HG03139 (cell line): ENCODE measurements around the gene CCDC74B.
"Not testable (repeated sequence)": the region's sequence is repeated elsewhere in the genome, so short reads cannot be mapped to it uniquely, and the experiment has no call there.

ENCODE experiments used
- ATAC-seq: cut with Tn5 transposase; IDR thresholded peaks from one replicate; pipeline ENCODE4 v1.9.1; 2021; ENCODE audit not compliant: unreplicated experiment

Gene CCDC74B

DNA sequence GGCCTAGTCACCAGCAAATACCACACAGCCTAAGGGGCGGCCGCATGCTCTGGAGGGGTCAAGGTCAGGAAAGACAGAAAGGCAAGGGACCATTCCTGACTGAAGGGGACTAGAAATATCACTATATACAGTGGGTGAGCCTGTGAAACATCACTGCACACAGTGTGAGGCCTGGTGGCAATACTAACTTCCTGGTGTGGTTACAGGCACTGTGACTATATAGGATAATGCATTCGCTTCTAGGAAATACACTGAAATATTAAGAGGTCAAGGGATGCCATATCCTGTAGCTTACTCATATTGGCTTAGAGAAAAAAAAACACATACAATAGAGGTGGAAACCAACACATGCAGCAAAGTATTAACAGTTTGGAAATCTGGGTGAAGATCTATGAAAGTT is 24.3 kb upstream of the CCDC74B start:
- ATAC-seq, result not testable (repeated sequence)

DNA sequence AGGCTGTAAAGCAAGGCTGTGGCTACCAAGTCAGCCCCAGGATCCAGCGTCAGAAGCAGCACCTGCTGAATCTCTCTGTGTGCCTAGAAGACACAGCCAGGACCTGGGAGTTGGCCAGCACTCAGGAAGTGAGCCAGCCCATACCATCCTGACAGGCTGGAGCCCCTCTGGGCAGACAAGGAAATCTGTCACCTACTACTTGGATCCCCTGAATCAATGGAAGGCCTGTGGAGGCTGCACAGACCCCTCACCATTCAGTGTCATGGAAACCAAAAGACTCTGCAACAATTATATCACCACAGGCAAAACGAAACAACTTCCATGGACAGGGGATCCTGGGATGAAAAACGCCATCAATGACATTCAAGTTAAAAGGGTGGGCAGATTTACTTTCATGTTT is 21.7 kb upstream of the CCDC74B start:
- ATAC-seq, result not testable (repeated sequence)

DNA sequence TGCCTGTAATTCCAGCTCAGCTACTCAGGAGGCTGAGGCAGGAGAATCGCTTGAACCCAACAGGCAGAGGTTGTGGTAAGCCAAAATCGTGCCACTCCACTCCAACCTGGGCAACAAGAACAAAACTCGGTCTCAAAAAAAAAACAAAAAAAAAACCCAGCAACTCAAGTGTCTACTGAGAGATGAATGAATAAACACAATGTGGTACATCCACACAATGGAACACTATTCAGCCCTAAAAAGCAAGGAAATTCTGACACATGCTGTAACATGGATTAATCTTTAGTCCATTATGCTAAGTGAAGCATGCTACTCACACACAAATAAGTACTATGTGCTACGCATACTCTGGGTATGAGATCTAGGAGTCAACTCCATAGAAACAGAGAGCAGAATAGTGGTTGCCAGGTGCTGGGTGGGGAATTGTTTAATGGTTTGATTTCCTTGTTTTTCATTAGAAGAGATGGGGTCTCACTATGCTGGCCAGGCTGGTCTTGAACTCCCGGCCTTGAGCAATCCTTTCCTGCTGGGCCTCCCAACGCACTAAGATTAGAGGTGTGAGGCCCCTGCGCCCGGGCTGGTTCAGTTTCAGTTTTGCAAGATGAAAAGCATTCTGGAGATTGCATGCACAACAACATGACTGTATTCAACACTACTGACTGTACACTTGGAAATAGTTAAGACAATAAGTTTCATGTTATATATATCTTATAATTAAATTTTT is 20.5 kb upstream of the CCDC74B start:
- ATAC-seq, result no peak

DNA sequence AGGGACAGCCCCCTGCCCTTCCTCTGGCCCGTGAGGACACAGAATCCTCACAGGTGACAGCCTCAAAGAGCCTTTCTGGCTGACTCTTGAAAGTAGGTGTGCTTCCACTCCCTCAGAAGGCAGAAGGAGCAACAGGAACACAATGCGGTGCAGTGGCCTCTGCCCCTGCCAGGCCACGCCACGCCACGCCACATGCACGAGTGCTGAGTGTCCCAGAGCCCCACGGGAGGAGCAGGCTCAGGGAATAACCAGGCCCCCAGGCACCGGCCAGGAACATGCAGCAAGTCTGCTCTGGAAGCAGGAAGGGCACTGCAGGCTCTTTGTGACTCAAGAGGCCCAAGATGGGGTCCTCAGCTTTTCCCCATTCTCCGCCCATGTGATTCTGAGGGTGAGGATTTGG is 18.1 kb upstream of the CCDC74B start:
- ATAC-seq, result no peak

DNA sequence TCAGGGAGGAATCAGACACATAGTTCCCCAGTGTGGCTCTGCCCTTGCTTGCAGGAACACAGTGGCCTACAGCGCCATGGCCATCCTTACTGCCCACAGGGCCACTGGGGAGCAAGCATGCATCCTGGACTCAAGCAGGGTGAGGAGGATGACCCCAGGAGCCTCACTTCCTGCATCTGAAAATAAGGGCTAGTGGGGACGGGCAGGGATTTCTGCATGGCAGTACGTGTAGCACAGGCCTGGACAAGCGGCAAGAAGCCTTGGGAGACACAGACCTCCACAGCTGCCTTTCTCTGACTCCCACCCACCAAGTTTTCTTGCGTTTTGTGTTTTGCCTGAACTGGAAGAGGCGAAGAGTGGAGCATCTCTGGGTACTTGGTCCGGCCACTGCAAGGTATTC is 17.6 kb upstream of the CCDC74B start:
- not testable (repeated sequence) for ATAC-seq

DNA sequence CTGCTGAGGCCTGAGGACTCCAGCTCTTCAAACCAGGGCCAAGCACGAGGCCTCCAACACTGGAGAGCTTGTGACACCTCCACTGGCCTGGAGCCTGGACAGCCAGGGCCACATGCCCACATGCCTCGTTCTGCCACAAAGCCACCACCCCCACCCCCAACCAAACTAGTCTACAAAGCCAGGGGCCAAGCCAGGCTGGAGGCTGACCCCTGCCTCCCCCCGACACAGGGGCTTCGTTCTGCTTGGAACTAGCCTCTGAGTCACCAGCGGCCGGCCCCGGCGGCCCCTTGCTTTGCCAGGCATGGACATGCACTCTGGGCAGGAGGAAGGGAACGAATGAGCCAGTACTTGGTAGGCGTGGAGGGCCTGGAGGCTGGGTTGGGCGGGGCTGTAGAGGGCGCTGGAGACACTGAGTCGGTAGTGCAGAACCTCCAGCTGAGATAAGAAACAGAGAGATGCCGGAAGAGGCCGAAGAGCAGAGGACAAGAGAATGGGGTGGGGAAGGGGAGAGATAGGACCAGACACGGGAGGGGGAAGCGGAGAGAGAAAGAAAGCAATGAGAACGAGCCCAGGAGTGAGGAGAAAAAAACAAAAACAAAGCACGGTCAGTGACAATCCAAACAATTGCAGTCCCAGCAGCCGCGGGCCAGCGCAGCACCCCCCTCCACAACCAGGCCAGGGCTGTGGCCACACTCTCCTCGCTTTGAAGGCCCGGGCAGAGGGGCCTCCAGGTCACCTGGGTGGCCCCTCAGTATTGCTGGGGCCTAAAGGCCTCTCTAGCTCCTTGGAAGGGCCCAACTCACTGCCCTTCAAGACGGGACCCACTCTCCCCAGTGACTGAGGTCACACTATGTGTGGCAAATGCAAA is 16.2 kb upstream of the CCDC74B start:
- not testable (repeated sequence) for ATAC-seq

DNA sequence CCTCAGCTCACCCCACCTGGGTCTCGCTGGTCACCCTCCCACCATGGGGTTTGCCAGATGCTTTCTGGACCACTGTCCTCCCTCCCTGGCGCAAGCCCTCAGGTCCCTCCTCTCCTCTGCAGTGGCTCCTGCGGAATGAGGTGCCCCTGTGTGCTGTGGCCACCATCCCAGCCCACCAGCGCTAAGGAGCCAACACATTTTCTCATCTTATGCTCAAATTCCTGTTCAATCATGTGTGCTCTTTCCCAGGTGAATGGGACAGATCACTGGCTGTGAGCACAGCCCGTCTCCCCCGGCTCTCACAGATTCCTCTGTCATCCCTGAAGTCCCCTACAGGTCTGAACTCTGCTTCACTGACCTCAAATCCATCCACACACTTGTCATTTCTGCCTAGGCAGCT is 15.2 kb upstream of the CCDC74B start:
- no peak for ATAC-seq

DNA sequence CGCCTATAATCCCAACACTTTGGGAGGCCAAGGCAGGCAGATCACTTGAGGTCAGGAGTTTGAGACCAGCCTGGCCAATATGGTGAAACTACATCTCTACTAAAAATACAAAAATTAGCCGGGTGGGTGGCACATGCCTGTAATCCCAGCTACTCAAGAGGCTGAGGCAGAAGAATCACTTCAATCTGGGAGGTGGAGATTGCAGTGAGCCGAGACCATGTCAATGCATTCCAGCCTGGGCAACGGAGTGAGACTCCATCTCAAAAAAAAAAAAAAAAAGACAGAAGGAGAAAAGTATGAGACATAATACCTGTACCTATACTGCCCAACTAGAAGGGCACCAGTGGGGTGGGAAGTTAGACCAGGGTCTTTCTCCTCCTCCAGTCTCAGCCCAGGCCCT is 14.5 kb upstream of the CCDC74B start:
- ATAC-seq, result not testable (repeated sequence)

DNA sequence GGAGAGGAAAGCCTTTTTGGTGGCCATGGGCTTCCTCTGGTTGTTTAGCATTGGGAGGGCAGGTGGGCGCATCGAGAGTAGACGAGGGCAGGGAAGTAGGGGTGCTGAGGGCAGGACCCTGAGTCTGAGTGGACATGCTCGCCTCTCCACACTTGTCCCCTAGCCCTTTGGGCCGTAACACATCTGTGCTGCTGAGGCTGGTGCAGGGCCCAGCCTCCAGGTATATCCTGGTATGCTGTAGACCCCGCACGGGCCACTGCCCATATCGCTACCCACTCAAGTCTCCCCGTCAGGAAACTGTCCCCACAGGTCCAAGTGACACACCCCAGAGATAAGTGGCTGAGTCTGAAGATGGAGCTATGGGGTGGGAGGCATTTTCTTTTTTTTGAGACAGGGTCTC is 13.7 kb upstream of the CCDC74B start:
- ATAC-seq, result no peak

DNA sequence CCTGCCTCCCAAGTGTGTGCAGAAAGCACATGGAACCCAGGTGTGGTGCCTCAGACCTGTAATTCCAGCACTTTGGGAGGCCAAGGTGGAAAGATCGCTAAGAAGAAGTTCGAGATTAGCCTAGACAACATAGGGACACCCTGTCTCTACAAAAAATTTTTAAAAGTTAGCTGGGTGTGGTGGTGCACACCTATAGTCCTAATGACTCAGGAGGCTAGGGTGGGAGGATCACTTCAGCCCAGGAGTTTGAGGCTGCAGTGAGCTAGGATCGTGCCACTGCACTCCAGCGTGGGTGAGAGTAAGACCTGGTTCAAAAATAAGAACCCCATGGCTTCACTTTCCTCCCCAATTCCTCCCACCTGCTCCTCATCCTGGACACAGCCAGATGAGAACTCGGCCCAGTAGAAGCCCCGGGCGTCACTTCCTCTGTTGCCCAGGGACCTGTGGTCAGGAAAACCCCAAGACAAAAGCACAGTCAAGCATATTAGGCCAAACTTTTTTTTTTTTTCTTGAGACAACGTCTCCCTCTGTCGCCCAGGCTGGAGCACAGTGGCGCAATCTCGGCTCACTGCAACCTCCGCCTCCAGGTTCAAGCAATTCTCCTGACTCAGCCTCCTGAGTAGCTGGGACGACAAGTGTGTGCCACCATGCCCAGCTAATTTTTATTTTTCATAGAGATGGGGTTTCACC is 13.1 kb upstream of the CCDC74B start:
- ATAC-seq, result peak; percentile 79

DNA sequence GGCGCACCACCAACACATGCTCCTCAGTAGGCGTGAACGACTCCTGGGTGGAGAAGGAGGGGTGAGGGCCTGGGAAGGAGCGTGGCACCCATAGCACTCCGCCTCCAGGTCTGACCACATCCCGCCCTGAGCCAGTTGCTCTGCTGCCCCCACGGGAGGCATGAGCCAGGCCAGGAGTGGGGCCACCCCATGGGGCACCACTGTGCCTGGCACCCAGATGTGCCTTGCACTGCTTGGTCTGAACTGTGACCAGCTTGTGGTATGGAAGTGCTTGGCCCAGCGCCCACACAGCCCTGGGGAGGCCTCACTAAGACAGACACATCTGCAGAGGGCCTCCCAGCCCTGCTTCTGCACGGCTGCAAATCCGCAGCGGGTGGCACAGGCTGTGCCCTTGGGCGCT is 12.4 kb upstream of the CCDC74B start:
- ATAC-seq, result peak; percentile 27

DNA sequence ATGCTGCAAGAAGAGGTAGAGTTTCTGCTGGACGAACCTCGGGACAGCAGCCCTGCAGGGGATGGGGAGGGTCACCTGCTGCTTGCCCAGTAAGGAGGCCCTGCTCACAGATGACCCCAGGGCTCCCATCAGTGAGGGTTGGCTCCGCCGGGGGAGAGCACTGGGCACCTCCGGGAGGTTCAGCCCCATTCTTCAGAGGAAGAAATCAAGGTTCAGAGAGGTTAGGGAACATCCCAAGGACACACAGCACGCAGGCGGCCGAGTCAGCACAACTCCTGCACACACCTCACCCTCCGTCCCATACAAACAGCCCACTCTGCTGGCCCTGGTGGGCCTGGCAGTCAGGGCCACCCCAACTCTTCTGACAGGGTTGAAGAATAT is 11.7 kb upstream of the CCDC74B start:
- ATAC-seq, result no peak

DNA sequence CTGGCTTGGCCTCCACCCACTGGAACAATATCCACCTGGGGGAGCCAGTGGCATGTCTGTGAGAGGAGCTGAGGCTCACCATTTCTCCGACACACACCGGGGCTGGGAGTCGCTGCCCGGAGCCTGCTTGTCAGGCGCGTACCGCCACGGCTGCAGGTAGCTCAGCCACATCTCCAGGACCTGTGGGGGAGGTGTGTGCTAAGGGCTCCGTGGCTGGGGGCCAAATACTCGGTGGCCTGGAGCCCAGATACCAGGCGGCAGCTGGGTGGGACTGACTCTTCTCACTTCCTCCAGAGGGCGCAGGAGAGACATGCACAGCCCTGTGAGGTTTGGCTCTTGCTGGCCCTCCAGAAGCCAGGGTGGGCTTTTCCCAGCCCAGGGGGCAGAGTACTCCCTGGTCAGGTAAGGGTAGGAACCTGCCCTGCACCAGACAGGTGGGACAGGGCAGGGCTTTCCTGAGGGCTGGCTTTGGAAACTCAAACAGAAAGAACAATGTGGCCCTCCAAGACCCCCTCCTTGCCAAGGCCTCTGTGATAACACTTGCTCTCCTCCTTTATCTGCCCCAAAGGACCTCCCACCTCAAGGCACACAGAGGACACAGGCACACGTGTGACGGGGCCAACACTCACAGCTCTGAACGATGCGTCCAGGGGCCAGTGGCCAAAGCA is 11.2 kb upstream of the CCDC74B start:
- not testable (repeated sequence) for ATAC-seq

DNA sequence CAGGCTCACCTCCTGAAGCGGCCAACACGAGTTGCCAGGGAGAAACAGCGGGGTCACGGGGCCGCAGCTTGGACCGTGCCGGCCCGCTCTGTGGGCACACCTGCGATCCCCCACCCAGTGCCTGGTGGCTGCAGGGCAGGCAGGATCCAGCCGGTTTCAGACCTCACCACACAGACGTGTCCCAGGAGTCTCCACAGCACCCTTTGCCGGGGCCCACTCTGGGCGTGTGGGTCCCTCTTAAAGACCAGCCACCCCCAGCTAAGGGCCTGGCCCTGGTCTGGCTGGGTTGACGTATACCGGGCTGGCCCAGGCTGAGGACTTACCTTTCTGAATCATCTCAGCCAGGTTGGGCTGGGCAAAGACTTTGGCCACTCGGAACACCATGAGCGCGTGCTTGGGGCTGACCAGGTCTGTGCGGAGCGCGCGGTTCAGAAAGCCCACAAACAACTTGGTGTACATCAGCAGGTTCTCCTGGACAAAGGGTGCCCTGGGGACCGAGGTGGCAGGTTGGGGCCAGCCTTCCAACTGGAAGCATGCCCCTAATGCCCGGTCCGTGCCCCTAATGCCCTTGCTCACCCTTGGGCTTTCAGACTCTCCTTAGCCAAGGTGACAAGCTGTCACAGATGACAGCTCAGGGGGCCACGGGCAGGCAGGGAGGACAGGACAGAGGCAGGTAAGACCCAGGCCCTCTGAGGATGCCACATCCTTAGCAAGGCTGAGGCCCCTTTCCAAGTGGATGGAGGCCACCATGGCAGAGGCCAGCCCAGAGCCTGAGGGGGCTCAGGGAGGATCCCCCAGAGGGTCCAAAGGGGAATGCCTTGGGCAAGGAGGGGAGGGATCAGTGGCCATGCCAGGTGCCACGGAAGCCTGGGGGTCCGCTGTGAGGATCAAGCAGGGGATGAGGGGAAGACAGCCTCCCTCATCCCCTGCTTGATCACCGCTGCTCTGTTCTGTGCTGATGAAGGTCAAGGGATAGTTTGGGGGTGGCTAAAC is 10.2 kb upstream of the CCDC74B start:
- ATAC-seq, result no peak

DNA sequence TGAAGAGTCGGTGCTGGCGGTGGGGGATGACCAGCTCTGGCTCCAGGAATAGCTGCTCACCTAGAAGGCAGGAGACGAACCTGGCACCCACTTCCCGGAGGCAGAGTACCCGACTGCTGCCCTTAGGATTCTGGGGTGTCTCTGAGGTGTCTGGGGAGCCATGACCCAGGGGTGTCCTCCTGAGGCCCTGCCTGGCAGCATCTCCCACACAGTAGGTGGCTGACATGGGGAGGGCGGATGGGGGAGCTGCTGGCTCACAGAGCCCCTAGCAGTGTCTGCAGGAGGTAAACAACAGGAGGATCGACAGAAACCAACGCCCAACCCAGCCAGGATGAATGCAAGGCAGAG is 9.5 kb upstream of the CCDC74B start:
- not testable (repeated sequence) for ATAC-seq

DNA sequence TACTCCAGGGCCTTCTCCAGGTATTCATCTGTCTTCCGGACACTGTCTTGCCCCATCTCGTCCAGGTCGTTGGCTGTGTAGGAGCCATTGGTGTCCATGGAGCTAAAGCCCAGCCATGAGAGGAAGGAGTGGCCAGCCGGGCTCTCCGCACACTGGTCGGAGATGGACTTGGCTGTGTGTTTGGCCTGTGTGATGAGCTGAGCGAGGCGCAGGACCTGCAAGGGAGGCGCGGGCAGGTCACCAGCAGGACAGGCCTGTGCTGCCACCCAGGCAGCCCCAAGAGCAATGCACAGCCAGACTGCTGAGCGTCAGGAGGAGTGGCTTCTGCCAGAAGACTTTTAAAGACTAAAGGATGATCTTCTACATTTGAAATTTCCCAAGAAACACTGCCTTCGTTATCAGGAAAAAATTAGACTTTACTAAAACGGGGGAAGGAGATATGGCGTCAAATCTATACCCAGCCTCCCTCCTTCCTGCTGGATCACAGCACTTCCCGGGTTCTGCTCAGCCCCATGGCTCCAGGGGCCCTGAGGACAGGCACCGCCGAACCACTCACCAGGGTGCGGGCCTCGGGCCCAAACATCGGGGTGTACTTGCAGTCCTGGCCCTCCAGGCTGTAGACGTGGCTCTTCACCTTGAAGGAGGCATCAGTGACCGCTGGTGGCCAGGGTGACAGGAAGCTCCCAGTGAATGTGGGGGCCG is 9.0 kb upstream of the CCDC74B start:
- ATAC-seq, result not testable (repeated sequence)

DNA sequence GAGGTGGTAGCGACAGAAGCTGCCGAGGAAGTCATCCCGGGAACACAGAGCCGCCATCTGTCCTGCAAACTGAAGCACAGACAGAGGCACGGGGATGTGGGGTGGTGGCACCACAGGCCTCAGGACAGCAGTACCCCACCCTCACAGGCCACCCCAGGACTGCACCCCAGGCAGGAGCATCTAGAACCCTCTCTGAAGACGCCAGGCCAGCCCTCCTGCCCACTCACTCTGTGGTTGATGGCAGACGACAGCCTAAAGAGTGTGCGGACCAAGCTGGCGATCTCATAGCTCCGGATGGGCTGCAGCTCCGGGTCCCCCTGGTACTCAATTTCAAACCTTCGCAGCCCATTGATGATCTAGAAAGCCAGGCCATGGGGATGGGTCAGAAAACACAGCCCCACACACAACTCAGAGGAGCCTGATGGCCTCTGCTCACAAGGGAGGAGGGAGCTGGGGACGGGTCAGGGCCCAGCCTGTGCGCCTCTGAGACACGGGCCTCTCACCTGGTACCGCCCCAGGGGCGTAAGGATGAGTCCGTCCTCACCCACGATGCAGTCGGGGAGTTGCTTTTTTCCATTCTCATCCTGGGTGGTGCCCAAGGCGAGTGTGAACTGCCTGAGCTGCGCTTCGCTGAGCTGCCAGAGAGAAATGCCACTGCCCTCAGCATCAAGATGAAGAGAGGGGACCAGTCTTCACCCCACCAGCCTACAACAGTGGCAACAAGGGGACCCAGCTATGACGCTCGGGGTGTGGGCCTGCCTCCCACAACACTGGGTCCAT is 8.1 kb upstream of the CCDC74B start:
- no peak for ATAC-seq

DNA sequence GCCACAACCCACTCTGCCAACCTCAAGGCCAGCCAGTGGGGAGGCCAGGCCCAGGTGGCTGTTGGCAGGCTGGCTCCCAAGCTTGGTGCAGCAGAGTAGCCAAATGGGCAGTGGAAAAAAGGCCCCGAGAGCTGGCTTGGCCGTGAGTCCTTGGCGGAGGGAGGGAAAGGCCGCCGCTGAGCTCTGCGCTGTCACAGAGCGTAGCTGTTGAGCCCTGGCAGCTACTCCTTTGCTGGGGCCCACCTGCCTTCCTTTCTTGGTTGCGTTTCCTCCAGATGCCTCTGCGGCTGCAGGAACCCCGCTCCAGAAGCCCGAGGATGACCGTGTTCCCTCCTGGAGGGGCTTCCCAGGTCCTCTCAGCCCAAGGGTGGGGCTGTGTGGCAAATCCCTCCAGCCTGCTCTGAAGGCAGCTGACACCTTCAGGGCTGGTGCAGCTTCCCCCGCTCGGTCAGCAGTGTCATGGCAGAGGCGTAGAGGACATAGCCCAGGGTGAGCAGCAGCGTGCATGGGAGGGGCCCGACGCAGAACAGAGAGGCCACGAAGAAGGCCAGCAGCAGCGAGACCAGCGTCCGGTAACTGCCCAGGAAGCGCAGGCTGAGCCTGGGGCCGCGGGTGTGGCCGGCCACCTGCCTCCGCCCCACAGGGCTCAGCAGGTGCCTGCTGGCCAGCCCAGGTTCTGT is 7.4 kb upstream of the CCDC74B start:
- ATAC-seq, result not testable (repeated sequence)
